NCI-H2081 treated with DMSO at 0.1 percent for 48 hours (cell line): ENCODE data around the gene GLYATL1B.
"Not testable (repeated sequence)": the region's sequence is repeated elsewhere in the genome, so short reads cannot be mapped to it uniquely, and the experiment has no call there.

Experiments used
- DNase-seq: peaks from one replicate; lab custom pipeline; 2025; lab: John Stamatoyannopoulos, UW

GLYATL1B gene

GRCh38 chr11:59086007-59086406 is at the start of gene GLYATL1B:
Gene GLYATL1B (plus strand): TSS chr11:59086307. CDS start chr11:59086307, 0 bp downstream.
- DNase-seq, result not testable (repeated sequence)

GRCh38 chr11:59036542-59036941 is 49.6 kb upstream of the GLYATL1B start:
- not testable (repeated sequence) for DNase-seq

- not testable (repeated sequence) for DNase-seq
These were observed 48.7 kb upstream of the GLYATL1B start for GRCh38 chr11:59037434-59037833.

GRCh38 chr11:59040607-59041006 is 45.5 kb upstream of the GLYATL1B start:
- no peak for DNase-seq

- DNase-seq, result not testable (repeated sequence)
These were observed 34.7 kb upstream of the GLYATL1B start for GRCh38 chr11:59051383-59051782.

- DNase-seq, result not testable (repeated sequence)
These were observed 33.8 kb upstream of the GLYATL1B start for GRCh38 chr11:59052355-59052754.

- DNase-seq, result no peak
These were observed 32.7 kb upstream of the GLYATL1B start for GRCh38 chr11:59053387-59053786.

GRCh38 chr11:59058120-59059033 is 27.7 kb upstream of the GLYATL1B start:
- DNase-seq, result peak; percentile 74

GRCh38 chr11:59060096-59060495 is 26.0 kb upstream of the GLYATL1B start:
- not testable (repeated sequence) for DNase-seq

- DNase-seq, result no peak
These were observed 23.2 kb upstream of the GLYATL1B start for GRCh38 chr11:59062602-59063529.

GRCh38 chr11:59063996-59064727 is 21.9 kb upstream of the GLYATL1B start:
- DNase-seq, result not testable (repeated sequence)

- no peak for DNase-seq
These were observed 17.0 kb upstream of the GLYATL1B start for GRCh38 chr11:59069087-59069486.

- no peak for DNase-seq
These were observed 9.1 kb upstream of the GLYATL1B start for GRCh38 chr11:59076876-59077571.

- DNase-seq, result no peak
These were observed 7.7 kb upstream of the GLYATL1B start for GRCh38 chr11:59078435-59078834.

- DNase-seq, result no peak
These were observed 7.0 kb upstream of the GLYATL1B start for GRCh38 chr11:59079086-59079485.

- not testable (repeated sequence) for DNase-seq
These were observed 5.7 kb upstream of the GLYATL1B start for GRCh38 chr11:59080421-59080820.

GRCh38 chr11:59081430-59082020 is 4.6 kb upstream of the GLYATL1B start:
- DNase-seq, result not testable (repeated sequence)

- DNase-seq, result no peak
These were observed 2.1 kb downstream of the GLYATL1B start for GRCh38 chr11:59088162-59088561.

- not testable (repeated sequence) for DNase-seq
These were observed 7.5 kb downstream of the GLYATL1B start for GRCh38 chr11:59093576-59093975.

GRCh38 chr11:59095225-59095624 is 9.1 kb downstream of the GLYATL1B start:
- DNase-seq, result not testable (repeated sequence)
